Parathyroid adenoma (tissue), 2 donors: ENCODE data around the gene LHX5.

Source experiments
- H2AFZ ChIP-seq: fragments of 300-600 bp; sonication (generic); one replicate; pipeline ENCODE4 v1.7.0; 2017; ENCODE audit warnings: antibody characterized with exemption, mild to moderate bottlenecking
- H3K27ac ChIP-seq: fragments of 300-600 bp; sonication (generic); one replicate; pipeline ENCODE4 v1.7.0; 2017
- H3K27me3 ChIP-seq: fragments of 300-600 bp; sonication (generic); one replicate; pipeline ENCODE4 v1.7.0; 2017; ENCODE audit warnings: low read length; ENCODE audit not compliant: control insufficient read depth, insufficient read depth
- H3K36me3 ChIP-seq: fragments of 300-600 bp; sonication (generic); one replicate; pipeline ENCODE4 v1.7.0; 2017; ENCODE audit warnings: low read length; ENCODE audit not compliant: control insufficient read depth, insufficient read depth
- H3K4me1 ChIP-seq: fragments of 300-600 bp; sonication (generic); one replicate; pipeline ENCODE4 v1.7.0; 2017; ENCODE audit warnings: control low read depth
- H3K4me2 ChIP-seq: fragments of 300-600 bp; sonication (generic); one replicate; pipeline ENCODE4 v1.7.0; 2017; ENCODE audit warnings: low read length
- H3K4me3 ChIP-seq: fragments of 300-600 bp; sonication (generic); one replicate; pipeline ENCODE4 v1.7.0; 2017; ENCODE audit warnings: low read depth, low read length
- H3K79me2 ChIP-seq: fragments of 300-600 bp; sonication (generic); one replicate; pipeline ENCODE4 v1.7.0; 2017; ENCODE audit warnings: control low read depth
- H3K9ac ChIP-seq: fragments of 300-600 bp; sonication (generic); one replicate; pipeline ENCODE4 v1.7.0; 2017; ENCODE audit warnings: mild to moderate bottlenecking
- H3K9me3 ChIP-seq: fragments of 300-600 bp; sonication (generic); one replicate; pipeline ENCODE4 v1.7.0; 2017; ENCODE audit warnings: low read length; ENCODE audit not compliant: control insufficient read depth
- CTCF ChIP-seq: fragments of 300-600 bp; sonication (generic); IDR thresholded peaks from one replicate; pipeline ENCODE4 v1.7.0; 2017; ENCODE audit warnings: antibody characterized with exemption, mild to moderate bottlenecking
- donor health status: primary hyperparathyroidism.

Gene LHX5

GRCh38 chr12:113422886-113423669, 48.6 kb downstream of the LHX5 start:
- peak overlapping the region; percentile 92 for H2AFZ ChIP-seq
- peak overlapping the region; percentile 58 for H3K27ac ChIP-seq
- peak overlapping the region; percentile 83 for H3K4me2 ChIP-seq
- H3K9me3 ChIP-seq, result no peaks in the 10 kb centered on the region
- peak overlapping the region; percentile 74 for H3K4me3 ChIP-seq
- H3K4me1 ChIP-seq, result no peaks in the 10 kb centered on the region
- H3K27me3 ChIP-seq, result no peaks in the 10 kb centered on the region
- no peaks in the 10 kb centered on the region for H3K36me3 ChIP-seq
- peak overlapping the region; percentile 40 for H3K9ac ChIP-seq
- no peak for TF ChIP-seq CTCF
- H3K79me2 ChIP-seq, result peaks cover 2% of the 10 kb centered on the region

DNA sequence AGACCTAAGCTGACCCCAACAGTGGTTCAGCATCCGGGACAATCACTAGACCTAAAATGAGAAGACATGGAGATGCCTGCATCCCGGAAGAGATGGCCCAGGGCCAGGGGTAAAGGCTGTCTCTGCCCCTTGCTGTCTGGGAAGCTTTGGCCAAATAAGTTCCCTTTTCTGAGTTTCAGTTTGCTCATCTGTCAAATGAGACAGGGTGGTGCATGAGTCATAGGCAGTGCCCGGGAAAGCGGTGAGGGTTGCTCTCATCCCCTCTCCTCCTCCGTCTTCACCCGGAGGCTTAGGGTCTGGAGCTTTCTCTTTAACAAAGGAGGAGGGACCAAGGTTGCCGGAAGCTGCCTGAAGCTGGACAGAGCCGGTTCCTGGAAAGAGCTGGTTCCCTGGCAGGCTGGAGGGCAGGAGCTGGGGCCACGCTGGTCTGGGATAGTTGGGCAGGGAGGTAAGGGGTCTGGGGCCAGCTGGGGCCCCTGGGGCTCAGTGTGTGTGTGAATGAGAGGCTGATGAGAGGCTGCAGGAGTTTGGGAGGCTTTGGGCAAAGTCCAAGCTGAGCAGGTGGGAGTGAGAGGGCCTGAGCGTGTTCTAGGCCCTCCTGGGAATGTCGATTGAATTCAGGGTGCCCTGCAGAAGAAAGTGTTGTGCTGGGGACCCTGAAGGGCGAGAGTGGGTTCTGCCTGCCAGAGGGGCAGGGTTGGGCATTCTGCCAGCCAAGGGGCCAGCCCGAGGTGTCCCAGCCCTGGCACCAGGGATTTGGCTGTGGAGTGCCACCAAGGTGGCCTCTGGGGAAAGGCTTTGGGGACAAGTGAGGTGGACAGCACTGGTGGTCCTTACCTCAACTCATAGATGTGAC, 49.4 kb downstream of the LHX5 start, which contains the start of gene SDSL:
Gene SDSL (plus strand): TSS at position 351 of the 856 bp plus-strand sequence. CDS start 5,603 bp downstream, outside the sequence.
- Histone ChIP-seq H3K9ac (peak within 1 kb of the TSS; percentile 40), H2AFZ (peak within 1 kb of the TSS; percentile 92), H3K9me3 (no peaks in the 10 kb centered on the region), H3K27ac (peak within 1 kb of the TSS; percentile 58), H3K36me3 (no peaks in the 10 kb centered on the region), H3K4me3 (peak within 1 kb of the TSS; percentile 74), H3K79me2 (peaks cover 2% of the 10 kb centered on the region), H3K4me1 (no peaks in the 10 kb centered on the region), H3K27me3 (no peaks in the 10 kb centered on the region), H3K4me2 (peak within 1 kb of the TSS; percentile 83)
- TF ChIP-seq CTCF, result no peak

- no peaks in the 10 kb centered on the region for H3K27me3 ChIP-seq
- no peaks in the 10 kb centered on the region for H3K36me3 ChIP-seq
- H3K4me2 ChIP-seq, result no peak overlapping the region
- no peaks in the 10 kb centered on the region for H3K4me1 ChIP-seq
- H3K27ac ChIP-seq, result no peak overlapping the region
- H2AFZ ChIP-seq, result no peak overlapping the region
- no peak overlapping the region for H3K9ac ChIP-seq
- H3K4me3 ChIP-seq, result no peak overlapping the region
- H3K9me3 ChIP-seq, result no peaks in the 10 kb centered on the region
- H3K79me2 ChIP-seq, result peaks cover 2% of the 10 kb centered on the region
- TF ChIP-seq CTCF, result no peak
These were observed 50.6 kb downstream of the LHX5 start for GRCh38 chr12:113420996-113421595.

DNA sequence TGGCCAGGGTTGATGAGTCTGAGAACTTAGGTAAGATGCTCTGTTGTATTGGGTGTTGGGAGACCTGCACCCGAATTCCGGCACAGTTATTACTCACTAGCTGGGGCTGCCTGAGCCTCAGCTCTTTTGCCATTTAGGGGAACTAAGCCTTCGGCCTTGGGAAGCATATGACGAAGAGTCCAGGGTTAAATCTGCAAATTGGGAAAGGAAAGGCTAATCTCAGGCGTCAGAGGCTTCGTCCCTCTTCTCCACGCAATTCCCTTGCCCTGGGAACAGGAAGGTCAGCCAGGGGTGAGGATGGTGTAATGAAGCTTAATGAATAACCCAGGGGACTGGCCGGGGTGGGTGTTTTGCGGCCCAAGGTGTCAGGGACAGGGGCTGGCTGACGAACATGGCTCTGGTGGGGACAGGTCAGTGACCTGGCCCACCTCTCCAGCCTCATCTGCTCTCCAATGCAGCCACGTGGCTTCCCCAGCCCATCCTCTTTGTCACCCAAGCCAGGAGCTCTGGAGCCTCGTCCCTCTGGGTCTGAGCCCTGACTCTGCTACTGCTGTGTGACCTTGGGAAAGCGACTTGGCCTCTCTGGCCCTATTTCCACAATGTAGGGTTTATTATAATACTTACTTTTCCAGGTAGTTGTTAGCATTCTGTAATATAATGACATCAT, 53.3 kb downstream of the LHX5 start:
- H3K79me2 ChIP-seq, result no peaks in the 10 kb centered on the region
- no peak overlapping the region for H3K4me3 ChIP-seq
- H3K4me1 ChIP-seq, result no peaks in the 10 kb centered on the region
- no peak for TF ChIP-seq CTCF
- H2AFZ ChIP-seq, result no peak overlapping the region
- no peak overlapping the region for H3K9ac ChIP-seq
- H3K36me3 ChIP-seq, result no peaks in the 10 kb centered on the region
- H3K27ac ChIP-seq, result no peak overlapping the region
- no peak overlapping the region for H3K4me2 ChIP-seq
- no peaks in the 10 kb centered on the region for H3K27me3 ChIP-seq
- no peaks in the 10 kb centered on the region for H3K9me3 ChIP-seq
